ENCODE data around the gene LYPD6B. TPM values are rescaled to one million over a fixed set of nuclear protein-coding genes. Genes with fewer than 3 reads are reported as not detected.

LYPD6B gene
- total and polyA plus RNA-seq, 2 experiments from 2014 or later, result 1.7 to 3.6 TPM

GRCh38 chr2:149100739-149101699 is 62.5 kb downstream of the LYPD6B start (continued):
- no peak for TF ChIP-seq REST (IDR thresholded peaks at IDR 0.05; ENCODE audit: unreplicated experiment)

- H4K20me1 ChIP-seq (replicated peaks; ENCODE audit: insufficient read depth), result no peaks in the 10 kb centered on the region
- no peak overlapping the region for H3K27ac ChIP-seq (ENCODE audit: low read depth)
- H3K4me1 ChIP-seq (ENCODE audit: insufficient read depth), result no peaks in the 10 kb centered on the region
- H3K4me2 ChIP-seq, result no peak overlapping the region
- no peaks in the 10 kb centered on the region for H3K9me3 Mint-ChIP-seq
- H3K79me2 ChIP-seq (replicated peaks; ENCODE audit: insufficient read depth), result no peaks in the 10 kb centered on the region
- no peak overlapping the region for H2AFZ ChIP-seq
- H3K4me3 Mint-ChIP-seq, result no peak overlapping the region
- no peaks in the 10 kb centered on the region for H3K4me1 Mint-ChIP-seq
- H3K4me3 ChIP-seq, result no peak overlapping the region
- DNase-seq (ENCODE audit: low spot score), result no peak
- no peak for ATAC-seq
- H3K27me3 ChIP-seq (ENCODE audit: insufficient read depth), result no peaks in the 10 kb centered on the region
- H3K36me3 Mint-ChIP-seq (ENCODE audit: low read depth), result no peaks in the 10 kb centered on the region
- no peaks in the 10 kb centered on the region for H3K36me3 ChIP-seq (ENCODE audit: insufficient read depth)
- H3K27me3 Mint-ChIP-seq (ENCODE audit: insufficient read depth, low read depth, poor library complexity), result peaks cover 2% of the 10 kb centered on the region
- H3F3A ChIP-seq (replicated peaks; ENCODE audit: low read depth), result no peaks in the 10 kb centered on the region
- no peak overlapping the region for H3K27ac Mint-ChIP-seq
- no peaks in the 10 kb centered on the region for H3K9me2 ChIP-seq (ENCODE audit: insufficient read depth)
- TF ChIP-seq ZNF462 (CRISPR knock-in tag; IDR thresholded peaks at IDR 0.05), result no peak
- no peak for TF ChIP-seq JUNB (IDR thresholded peaks at IDR 0.05; ENCODE audit: unreplicated experiment)
- no peak for TF ChIP-seq ETS1 (IDR thresholded peaks at IDR 0.05)
- TF ChIP-seq CTCF (conservative IDR thresholded peaks at IDR 0.05; ENCODE audit: low read depth in 2 of 2), result no peak
- TF ChIP-seq POLR2AphosphoS5 (IDR thresholded peaks at IDR 0.05; ENCODE audit: low read depth), result no peak
- TF ChIP-seq CREB1 (CRISPR knock-in tag; IDR thresholded peaks at IDR 0.05; ENCODE audit: low read depth), result no peak
- no peak for TF ChIP-seq STAT1 (IDR thresholded peaks at IDR 0.05; ENCODE audit: unreplicated experiment)
Measured at GRCh38 chr2:149101818-149102217, 63.3 kb downstream of the LYPD6B start.
